A549 treated with AZD9567 at 1 μM for 4 hours (cell line): ENCODE results near the gene HOXD10. TPM values are rescaled to one million over a fixed set of nuclear protein-coding genes. Genes with fewer than 3 reads are reported as not detected.

Source experiments
- total RNA-seq: library from RNA; stranded (reverse); fragments of 200-300 nt; extraction: Qiagen RNA extraction; gene quantifications from 5 replicates; pipeline ENCODE4 v1.2.3, GENCODE V29; 2022; ENCODE audit not compliant: insufficient read depth

HOXD10 gene
- 2.6 to 6.3 TPM (median 5.4 TPM) in 5 replicates for total RNA-seq

GRCh38 chr2:176115883-176116813, at the start of gene HOXD10:
TSS of gene HOXD10 (plus strand) at chr2:176116778. CDS start at chr2:176116834, 56 bp downstream.

GRCh38 chr2:176083796-176084261, 32.7 kb upstream of the HOXD10 start, which contains the start of gene EVX2:
TSS of gene EVX2 (minus strand) at chr2:176083962. CDS start at chr2:176083776, 186 bp downstream.

GRCh38 chr2:176092270-176093144, 24.1 kb upstream of the HOXD10 start, which contains the start of gene HOXD13:
TSS of gene HOXD13 (plus strand) at chr2:176092721. CDS start at chr2:176092891, 170 bp downstream.

GRCh38 chr2:176099728-176100546, 16.6 kb upstream of the HOXD10 start, which contains the start of gene HOXD12:
TSS of gene HOXD12 (plus strand) at chr2:176099795. CDS start at chr2:176099802, 7 bp downstream.

GRCh38 chr2:176106581-176107539, 9.7 kb upstream of the HOXD10 start, which contains the start of gene HOXD11:
TSS of gene HOXD11 (plus strand) at chr2:176107280. CDS start at chr2:176107356, 76 bp downstream.

GRCh38 chr2:176122683-176123410, 6.3 kb downstream of the HOXD10 start, which contains the start of gene HOXD9:
TSS of gene HOXD9 (plus strand) at chr2:176122719. CDS start at chr2:176122769, 50 bp downstream.

GRCh38 chr2:176128982-176129796, 12.6 kb downstream of the HOXD10 start, which contains the start of gene HOXD8:
TSS of gene HOXD8 (plus strand) at chr2:176129705. CDS start at chr2:176130367, 662 bp downstream.

GRCh38 chr2:176151442-176152287, 35.1 kb downstream of the HOXD10 start, which contains the start of gene HOXD4:
TSS of gene HOXD4 (plus strand) at chr2:176151550. CDS start at chr2:176151634, 84 bp downstream.

GRCh38 chr2:176156807-176157498, 40.4 kb downstream of the HOXD10 start, which contains the start of gene HOXD3:
TSS of gene HOXD3 (plus strand) at chr2:176157307. CDS start at chr2:176169115, 11,808 bp downstream.

Other genes starting within 250 kb of the HOXD10 start
- gene LNPK, start 114.5 kb upstream of the HOXD10 start, total RNA-seq = 11.9 to 49.9 TPM (median 16.8 TPM) in 5 replicates
- not detected in 5 replicates for gene EVX2, start 32.8 kb upstream of the HOXD10 start, total RNA-seq
- gene HOXD13, start 24.1 kb upstream of the HOXD10 start, total RNA-seq = 0.13 to 0.28 TPM (median 0.19 TPM) in 4 of 5 replicates, not detected in the other
- gene HOXD12, start 17.0 kb upstream of the HOXD10 start, total RNA-seq = not detected in 5 replicates
- 2.6 to 6.6 TPM (median 6.0 TPM) in 5 replicates for gene HOXD11, start 9.5 kb upstream of the HOXD10 start, total RNA-seq
- gene HOXD9, start 5.9 kb downstream of the HOXD10 start, total RNA-seq = 1.1 to 1.8 TPM (median 1.2 TPM) in 5 replicates
- 4.2 to 5.1 TPM (median 4.5 TPM) in 5 replicates for gene HOXD8, start 12.9 kb downstream of the HOXD10 start, total RNA-seq
- gene HOXD4, start 34.8 kb downstream of the HOXD10 start, total RNA-seq = 0.28 to 0.52 TPM (median 0.40 TPM) in 4 of 5 replicates, not detected in the other
- gene HOXD3, start 40.5 kb downstream of the HOXD10 start, total RNA-seq = 0.10 to 0.17 TPM (median 0.13 TPM) in 3 of 5 replicates, not detected in the others
- 0.12 to 0.20 TPM (median 0.16 TPM) in 4 of 5 replicates, not detected in the other for gene HOXD1, start 71.9 kb downstream of the HOXD10 start, total RNA-seq
- gene MTX2, start 152.7 kb downstream of the HOXD10 start, total RNA-seq = 41.9 to 56.5 TPM (median 43.7 TPM) in 5 replicates